ENCODE measurements around the gene NBEA.

NBEA gene

GRCh38 chr13:35191883-35192282 is 249.8 kb downstream of the NBEA start:
- no peak for DNase-seq

GRCh38 chr13:35198613-35199200 is 256.6 kb downstream of the NBEA start:
- DNase-seq, result no peak

- DNase-seq, result no peak
Observed at GRCh38 chr13:35208587-35208986, 266.5 kb downstream of the NBEA start.

GRCh38 chr13:35210261-35210660 is 268.2 kb downstream of the NBEA start:
- no peak for DNase-seq

GRCh38 chr13:35211949-35212348 is 269.9 kb downstream of the NBEA start:
- no peak for DNase-seq

- no peak for DNase-seq
Observed at GRCh38 chr13:35213911-35214310, 271.8 kb downstream of the NBEA start.

GRCh38 chr13:35216131-35216530 is 274.1 kb downstream of the NBEA start:
- DNase-seq, result no peak

- DNase-seq, result no peak
Observed at GRCh38 chr13:35219021-35219420, 277.0 kb downstream of the NBEA start.

GRCh38 chr13:35225159-35225558 is 283.1 kb downstream of the NBEA start:
- DNase-seq, result no peak

GRCh38 chr13:35225582-35225981 is 283.5 kb downstream of the NBEA start:
- no peak for DNase-seq

GRCh38 chr13:35228536-35228935 is 286.5 kb downstream of the NBEA start:
- no peak for DNase-seq

- no peak for DNase-seq
Observed at GRCh38 chr13:35231426-35231825, 289.4 kb downstream of the NBEA start.

- DNase-seq, result no peak
Observed at GRCh38 chr13:35238274-35238673, 296.2 kb downstream of the NBEA start.

- DNase-seq, result no peak
Observed at GRCh38 chr13:35252536-35253205, 310.6 kb downstream of the NBEA start.

- DNase-seq, result no peak
Observed at GRCh38 chr13:35255241-35255640, 313.2 kb downstream of the NBEA start.

- no peak for DNase-seq
Observed at GRCh38 chr13:35256459-35257148, 314.5 kb downstream of the NBEA start.

GRCh38 chr13:35260316-35260715 is 318.2 kb downstream of the NBEA start:
- DNase-seq, result no peak

- DNase-seq, result no peak
Observed at GRCh38 chr13:35266412-35266811, 324.3 kb downstream of the NBEA start.

GRCh38 chr13:35278917-35279316 is 336.8 kb downstream of the NBEA start:
- DNase-seq, result no peak

- DNase-seq, result no peak
Observed at GRCh38 chr13:35279500-35279899, 337.4 kb downstream of the NBEA start.

- DNase-seq, result no peak
Observed at GRCh38 chr13:35283856-35284255, 341.8 kb downstream of the NBEA start.

GRCh38 chr13:35285677-35286076 is 343.6 kb downstream of the NBEA start:
- no peak for DNase-seq

- no peak for DNase-seq
Observed at GRCh38 chr13:35292329-35292728, 350.3 kb downstream of the NBEA start.

- no peak for DNase-seq
Observed at GRCh38 chr13:35293579-35294226, 351.6 kb downstream of the NBEA start.

Measured in activated CD4-positive, alpha-beta T cell treated with anti-CD3 and anti-CD28 coated beads, Interleukin-2, amount 50 U/mL, for 48 hours (primary cell).